GM13977 (cell line): ENCODE data around the gene CCL2.

Experiments
- DNase-seq: peaks from one replicate; pipeline ENCODE4 v3.0.0; 2012; ENCODE audit warnings: low spot score
- in situ Hi-C: fragments of 300-500 bp; cut with MboI; formaldehyde crosslinking; loops from one replicate; pipeline ENCODE4 v1.12.0; 2022; ENCODE audit warnings: low sequenced_read_pairs, low pct_unique_long_range_greater_than_20kb, mixed read lengths, inconsistent platforms; ENCODE audit not compliant: unreplicated experiment
- TF ChIP-seq, protein P1 (sequence below): IDR thresholded peaks from 2 replicates; pipeline ENCODE4 v1.5.1; 2012; ENCODE audit warnings: mild to moderate bottlenecking, control low read depth; ENCODE audit not compliant: insufficient read depth; ENCODE audit errors: extremely low read depth, missing control alignments

Gene CCL2

DNA sequence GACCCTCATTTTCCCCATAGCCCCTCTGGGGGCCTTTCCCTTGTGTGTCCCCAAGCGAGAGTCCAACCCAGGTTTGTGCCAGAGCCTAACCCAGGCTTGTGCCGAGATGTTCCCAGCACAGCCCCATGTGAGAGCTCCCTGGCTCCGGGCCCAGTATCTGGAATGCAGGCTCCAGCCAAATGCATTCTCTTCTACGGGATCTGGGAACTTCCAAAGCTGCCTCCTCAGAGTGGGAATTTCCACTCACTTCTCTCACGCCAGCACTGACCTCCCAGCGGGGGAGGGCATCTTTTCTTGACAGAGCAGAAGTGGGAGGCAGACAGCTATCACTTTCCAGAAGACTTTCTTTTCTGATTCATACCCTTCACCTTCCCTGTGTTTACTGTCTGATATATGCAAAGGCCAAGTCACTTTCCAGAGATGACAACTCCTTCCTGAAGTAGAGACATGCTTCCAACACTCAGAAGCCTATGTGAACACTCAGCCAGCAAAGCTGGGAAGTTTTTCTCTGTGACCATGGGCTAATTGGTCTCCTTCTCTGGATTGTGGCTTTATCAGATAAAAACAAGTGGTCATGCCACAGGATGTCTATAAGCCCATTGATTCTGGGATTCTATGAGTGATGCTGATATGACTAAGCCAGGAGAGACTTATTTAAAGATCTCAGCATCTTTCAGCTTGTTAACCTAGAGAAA lies 2.5 kb upstream of the CCL2 start:
- no peak for DNase-seq
- TF ChIP-seq, protein P1, sequence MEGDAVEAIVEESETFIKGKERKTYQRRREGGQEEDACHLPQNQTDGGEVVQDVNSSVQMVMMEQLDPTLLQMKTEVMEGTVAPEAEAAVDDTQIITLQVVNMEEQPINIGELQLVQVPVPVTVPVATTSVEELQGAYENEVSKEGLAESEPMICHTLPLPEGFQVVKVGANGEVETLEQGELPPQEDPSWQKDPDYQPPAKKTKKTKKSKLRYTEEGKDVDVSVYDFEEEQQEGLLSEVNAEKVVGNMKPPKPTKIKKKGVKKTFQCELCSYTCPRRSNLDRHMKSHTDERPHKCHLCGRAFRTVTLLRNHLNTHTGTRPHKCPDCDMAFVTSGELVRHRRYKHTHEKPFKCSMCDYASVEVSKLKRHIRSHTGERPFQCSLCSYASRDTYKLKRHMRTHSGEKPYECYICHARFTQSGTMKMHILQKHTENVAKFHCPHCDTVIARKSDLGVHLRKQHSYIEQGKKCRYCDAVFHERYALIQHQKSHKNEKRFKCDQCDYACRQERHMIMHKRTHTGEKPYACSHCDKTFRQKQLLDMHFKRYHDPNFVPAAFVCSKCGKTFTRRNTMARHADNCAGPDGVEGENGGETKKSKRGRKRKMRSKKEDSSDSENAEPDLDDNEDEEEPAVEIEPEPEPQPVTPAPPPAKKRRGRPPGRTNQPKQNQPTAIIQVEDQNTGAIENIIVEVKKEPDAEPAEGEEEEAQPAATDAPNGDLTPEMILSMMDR = no peak
- in situ Hi-C loops = no loop called here

DNA sequence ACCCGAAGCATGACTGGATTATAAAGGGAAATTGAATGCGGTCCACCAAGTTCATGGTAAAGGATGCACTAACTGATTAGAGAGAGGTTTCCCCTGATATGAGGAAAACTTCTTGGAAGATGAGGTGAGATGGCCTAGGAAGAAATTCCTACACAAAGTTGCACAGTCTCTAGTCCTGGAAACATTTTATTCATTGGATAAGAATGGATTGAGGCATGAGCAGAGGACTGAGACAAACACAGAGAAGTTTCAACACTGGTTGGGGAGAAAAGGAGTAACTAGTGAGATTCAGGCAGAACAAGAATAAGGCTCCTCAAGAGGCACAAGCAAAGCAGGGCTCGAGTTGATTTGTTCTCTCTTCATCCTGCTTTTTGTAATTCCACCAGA lies 2.0 kb upstream of the CCL2 start:
- in situ Hi-C loops = no loop called here
- DNase-seq = no peak
- TF ChIP-seq, protein P1 = no peak

DNA sequence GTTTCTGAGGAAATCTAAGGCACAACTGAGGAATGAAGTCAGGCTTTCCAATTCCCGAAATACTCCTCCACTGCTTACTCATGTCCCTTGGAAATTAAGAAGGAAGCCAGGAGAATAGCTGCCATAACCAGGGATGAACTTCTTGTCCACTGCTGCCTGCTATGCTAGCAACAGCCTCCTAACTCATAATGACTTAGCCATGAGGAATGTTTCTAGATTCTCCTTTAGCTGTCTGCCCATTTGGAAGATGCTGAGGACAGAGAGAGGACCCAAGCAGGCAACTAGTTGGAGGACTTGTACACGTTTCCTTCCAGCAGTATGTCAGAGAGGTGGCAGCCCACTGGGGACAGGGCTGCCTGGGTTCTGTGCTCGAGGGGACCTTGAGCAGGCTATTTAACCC lies 939 bp upstream of the CCL2 start:
- in situ Hi-C loops = no loop called here
- DNase-seq = no peak
- TF ChIP-seq, protein P1 = no peak

DNA sequence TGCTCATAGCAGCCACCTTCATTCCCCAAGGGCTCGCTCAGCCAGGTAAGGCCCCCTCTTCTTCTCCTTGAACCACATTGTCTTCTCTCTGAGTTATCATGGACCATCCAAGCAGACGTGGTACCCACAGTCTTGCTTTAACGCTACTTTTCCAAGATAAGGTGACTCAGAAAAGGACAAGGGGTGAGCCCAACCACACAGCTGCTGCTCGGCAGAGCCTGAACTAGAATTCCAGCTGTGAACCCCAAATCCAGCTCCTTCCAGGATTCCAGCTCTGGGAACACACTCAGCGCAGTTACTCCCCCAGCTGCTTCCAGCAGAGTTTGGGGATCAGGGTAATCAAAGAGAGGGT lies 272 bp downstream of the CCL2 start:
- TF ChIP-seq, protein P1 = no peak
- in situ Hi-C loops = no loop called here
- DNase-seq = no peak

DNA sequence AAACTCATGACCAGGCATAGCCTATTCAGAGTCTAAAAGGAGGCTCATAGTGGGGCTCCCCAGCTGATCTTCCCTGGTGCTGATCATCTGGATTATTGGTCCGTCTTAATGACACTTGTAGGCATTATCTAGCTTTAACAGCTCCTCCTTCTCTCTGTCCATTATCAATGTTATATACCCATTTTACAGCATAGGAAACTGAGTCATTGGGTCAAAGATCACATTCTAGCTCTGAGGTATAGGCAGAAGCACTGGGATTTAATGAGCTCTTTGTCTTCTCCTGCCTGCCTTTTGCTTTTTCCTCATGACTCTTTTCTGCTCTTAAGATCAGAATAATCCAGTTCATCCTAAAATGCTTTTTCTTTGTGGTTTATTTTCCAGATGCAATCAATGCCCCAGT lies 756 bp downstream of the CCL2 start:
- TF ChIP-seq, protein P1 = no peak
- no peak for DNase-seq
- in situ Hi-C loops = no loop called here

DNA sequence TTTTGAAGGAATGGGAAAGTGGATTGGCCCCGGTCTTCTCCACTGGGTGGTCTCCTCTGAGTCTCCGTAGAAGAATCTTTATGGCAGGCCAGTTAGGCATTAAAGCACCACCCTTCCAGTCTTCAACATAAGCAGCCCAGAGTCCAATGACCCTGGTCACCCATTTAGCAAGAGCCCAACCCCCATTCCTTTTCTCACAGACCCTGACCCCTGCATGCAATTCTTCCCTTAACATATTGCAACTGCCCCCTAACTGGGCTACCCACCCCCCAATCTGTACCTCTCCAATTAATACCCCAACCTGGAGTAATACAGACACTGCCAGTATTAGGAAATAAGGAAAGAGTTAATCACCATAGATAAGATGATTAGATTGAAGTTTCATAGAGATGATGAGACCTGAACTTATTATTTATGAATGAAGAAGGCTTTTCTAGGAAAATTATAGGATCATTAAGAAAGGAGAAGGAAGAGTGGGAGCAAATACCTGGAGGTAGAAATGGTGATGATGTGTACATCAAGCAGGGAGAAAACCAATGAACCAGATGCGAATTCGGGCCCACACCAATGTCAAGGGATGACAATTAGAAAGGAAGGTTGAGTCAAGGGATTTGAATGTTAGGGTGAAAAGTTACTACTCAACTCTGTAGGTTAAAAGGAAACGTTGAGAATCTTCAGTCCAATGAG lies 2.4 kb downstream of the CCL2 start:
- in situ Hi-C loops = no loop called here
- TF ChIP-seq, protein P1 = no peak
- no peak for DNase-seq
